B cell (primary cell): Measurements from ENCODE around the gene POMP. TPM values are rescaled to one million over a fixed set of nuclear protein-coding genes. Genes with fewer than 3 reads are reported as not detected.
A peak's percentile ranks its signal among the peaks of the same experiment; 100 is the strongest.

Experiments used
- ATAC-seq: fragments of 200-7000 bp; cut with Tn5 transposase; one replicate; pipeline ENCODE4 v1.10.0; 2021; ENCODE audit warnings: low read depth, mild to moderate bottlenecking, moderate number of reproducible peaks, moderate library complexity
- CTCF ChIA-PET: fragments of 350-600 bp; sonication (Branson Sonifier 250); formaldehyde crosslinking; loops from one replicate; lab custom pipeline; 2021; ENCODE audit warnings: antibody characterized with exemption, inconsistent platforms; lab: Charles Lee
- POLR2A ChIA-PET: fragments of 350-600 bp; sonication (Branson Sonifier 250); formaldehyde crosslinking; loops from one replicate; lab custom pipeline; 2021; ENCODE audit warnings: antibody characterized with exemption; lab: Charles Lee
- DNase-seq: peaks from one replicate; pipeline ENCODE4 v3.0.0; 2013
- H2AFZ ChIP-seq: 2 replicates; pipeline ENCODE4 v1.6.1; 2012; ENCODE audit warnings: mild to moderate bottlenecking, low read depth, low read length; ENCODE audit not compliant: insufficient read depth, poor library complexity, severe bottlenecking
- H3K27ac ChIP-seq, 2 donors: 1 replicate in 1 of 2; 2 replicates in 1 of 2; pipeline ENCODE4 v1.5.1; 2012 to 2013; ENCODE audit warnings: low read length in 2 of 2, mild to moderate bottlenecking in 2 of 2, moderate library complexity in 1 of 2
- H3K27me3 ChIP-seq, 4 experiments: fragments of 200-600 bp in 1 of 4; sonication (generic) in 1 of 4; replicated peaks in 1 of 4; 1 replicate in 2 of 4; 2 replicates in 2 of 4; pipeline versions ENCODE4 v1.6.1 to v1.7.0; 2013 to 2016; ENCODE audit warnings: low read length in 3 of 4, mild to moderate bottlenecking in 2 of 4, mixed read lengths in 1 of 4, moderate library complexity in 1 of 4; ENCODE audit not compliant: insufficient read depth in 4 of 4, control insufficient read depth in 3 of 4; ENCODE audit errors: control extremely low read depth in 1 of 4
- H3K36me3 ChIP-seq, 2 experiments: replicated peaks in 1 of 2; 1 replicate in 1 of 2; 2 replicates in 1 of 2; pipeline versions ENCODE4 v1.6.1 to v1.7.1; 2013; ENCODE audit warnings: low read length in 1 of 2; ENCODE audit not compliant: insufficient read depth in 2 of 2, control insufficient read depth in 1 of 2; ENCODE audit errors: control extremely low read depth in 1 of 2, extremely low read depth in 1 of 2
- H3K4me1 ChIP-seq, 2 donors: fragments of 200-600 bp in 1 of 2; sonication (generic) in 1 of 2; 1 replicate in 1 of 2; 2 replicates in 1 of 2; pipeline versions ENCODE4 v1.5.1 to v1.6.1; 2013 to 2017; ENCODE audit warnings: low read length in 2 of 2; ENCODE audit not compliant: control insufficient read depth in 2 of 2, insufficient read depth in 2 of 2
- H3K4me2 ChIP-seq: replicated peaks from 2 replicates; pipeline ENCODE3; 2012; ENCODE audit warnings: mild to moderate bottlenecking, low read depth, low read length; ENCODE audit not compliant: poor library complexity, severe bottlenecking
- H3K4me3 ChIP-seq, 5 experiments: fragments of 200-600 bp in 1 of 5; sonication (generic) in 1 of 5; 1 replicate in 3 of 5; 2 replicates in 2 of 5; pipeline versions ENCODE4 v1.5.1 to v1.7.0; 2011 to 2016; ENCODE audit warnings: low read length in 4 of 5, mild to moderate bottlenecking in 4 of 5, low read depth in 2 of 5, control low read depth in 1 of 5, moderate library complexity in 1 of 5; ENCODE audit not compliant: insufficient read depth in 1 of 5; ENCODE audit errors: control extremely low read depth in 1 of 5, extremely low read depth in 1 of 5
- H3K79me2 ChIP-seq: fragments of 200-600 bp; sonication (generic); one replicate; pipeline ENCODE4 v1.6.0; 2016; ENCODE audit warnings: low read length; ENCODE audit not compliant: control insufficient read depth, insufficient read depth
- H3K9ac ChIP-seq: fragments of 200-600 bp; sonication (generic); 2 replicates; pipeline ENCODE4 v1.6.1; 2017; ENCODE audit warnings: mild to moderate bottlenecking, low read length, moderate library complexity
- H3K9me3 ChIP-seq, 3 donors: one replicate each; pipeline versions ENCODE4 v1.6.1 to v1.7.1; 2013; ENCODE audit warnings: low read length in 2 of 3; ENCODE audit not compliant: control insufficient read depth in 2 of 3, insufficient read depth in 1 of 3; ENCODE audit errors: control extremely low read depth in 1 of 3
- H4K20me1 ChIP-seq: 2 replicates; pipeline ENCODE4 v1.6.0; 2012; ENCODE audit warnings: mild to moderate bottlenecking, low read length; ENCODE audit not compliant: insufficient read depth, control insufficient read depth, poor library complexity, severe bottlenecking
- H3K27ac Mint-ChIP-seq: one replicate; pipeline ENCODE4 v1.8.0; 2021; ENCODE audit warnings: mixed read lengths
- H3K27me3 Mint-ChIP-seq: one replicate; pipeline ENCODE4 v1.8.0; 2021; ENCODE audit warnings: mixed read lengths
- H3K4me1 Mint-ChIP-seq: one replicate; pipeline ENCODE4 v1.8.0; 2021; ENCODE audit warnings: mixed read lengths
- H3K4me3 Mint-ChIP-seq: one replicate; pipeline ENCODE4 v1.8.0; 2021; ENCODE audit warnings: mixed read lengths
- H3K9me3 Mint-ChIP-seq: one replicate; pipeline ENCODE4 v1.8.0; 2022; ENCODE audit warnings: mixed read lengths; ENCODE audit not compliant: insufficient read depth
- EZH2 ChIP-seq: IDR thresholded peaks from 2 replicates; pipeline ENCODE4 v1.6.1; 2012; ENCODE audit warnings: borderline replicate concordance, low read depth, mild to moderate bottlenecking, moderate library complexity, low read length; ENCODE audit not compliant: insufficient read depth, poor library complexity, severe bottlenecking
- WGBS: methylation state at CpG from one replicate; pipeline ENCODE4 v1.1.5; 2013; ENCODE audit warnings: missing lambda C conversion rate; ENCODE audit not compliant: insufficient coverage; 5-methylcytosine and 5-hydroxymethylcytosine counted together
- intact Hi-C: fragments of 100-400 bp; cut with micrococcal nuclease; formaldehyde crosslinking; loops from one replicate; pipeline ENCODE4 v1.10.0; 2022
- polyA plus RNA-seq: library from polyadenylated mRNA; depleted of rRNA; stranded (reverse); fragments of >200 nt; gene quantifications from 2 replicates; pipeline ENCODE4 v1.2.3, GENCODE V29; 2012
- total RNA-seq, 2 donors: library from RNA; stranded (reverse); fragments of 120-200 nt in 1 of 2; gene quantifications; 1 replicate in 1 of 2; 2 replicates in 1 of 2; pipeline versions ENCODE4 v1.2.3 to v1.2.4, GENCODE V29; 2013 to 2022
- TF ChIP-seq, protein P1 (sequence below): fragments of 200-600 bp; IDR thresholded peaks from one replicate; pipeline ENCODE4 v1.8.0; 2022; ENCODE audit warnings: antibody characterized with exemption, mild to moderate bottlenecking

POMP gene
- total and polyA plus RNA-seq, 2 donors (not counting 1 experiment from before 2014, with no cell fraction given): 14.0 to 28.7 TPM

DNA sequence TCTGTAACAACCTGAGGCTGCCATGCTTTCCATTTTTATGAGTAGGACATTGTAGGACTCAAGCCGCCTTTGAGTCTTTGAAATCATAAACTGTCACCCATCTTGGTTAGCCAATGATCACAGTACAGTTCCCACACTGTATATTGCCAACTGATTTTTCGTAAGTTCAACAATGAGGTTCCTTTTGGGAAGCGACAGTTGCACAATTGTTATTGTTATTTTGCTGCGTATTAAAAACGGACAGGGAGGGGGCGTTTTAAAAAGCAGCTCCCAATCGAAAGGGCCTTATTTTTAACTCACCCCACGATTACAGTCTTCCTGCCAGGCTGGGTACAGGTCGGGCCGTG, 59.2 kb downstream of the POMP start:
- POLR2A ChIA-PET: interaction anchor here (1.0 to 1.1 kb wide), 2 partner anchors 12 to 59 kb away, joined by 3 read pairs; partner anchors contain the start of gene POMP
- Histone ChIP-seq H3K4me3 (peak overlapping the region; percentile 61 to 91 (median 87)), H3K4me2 (peak overlapping the region; percentile 96), H3K9ac (peak overlapping the region; percentile 93), H3K27ac (peak overlapping the region; percentile 84 to 89), H3K9me3 (no peaks in the 10 kb centered on the region), H3K27me3 (no peaks in the 10 kb centered on the region), H4K20me1 (no peaks in the 10 kb centered on the region), H3K79me2 (peaks cover 28% of the 10 kb centered on the region), H3K36me3 (no peaks in the 10 kb centered on the region), H3K4me1 (peaks cover 14 to 18% of the 10 kb centered on the region in 2 donors), H2AFZ (peak overlapping the region; percentile 99)
- Mint-ChIP-seq H3K4me1 (peaks cover 24% of the 10 kb centered on the region), H3K27ac (peak overlapping the region; percentile 98), H3K4me3 (peak overlapping the region; percentile 96), H3K9me3 (no peaks in the 10 kb centered on the region), H3K27me3 (no peaks in the 10 kb centered on the region)
- DNase-seq: no peak
- no peak for ATAC-seq
- CTCF ChIA-PET: interaction anchor here (1.0 kb wide), 1 partner anchor 8 kb away, joined by 3 read pairs; no protein-coding TSS in a partner anchor
- intact Hi-C loops: loop anchor here (2.0 to 5.0 kb wide), 4 partner anchors 296 to 1466 kb away; partner anchors contain the start of genes RASL11A and RPL21
- no peak for TF ChIP-seq EZH2
- TF ChIP-seq, protein P1, sequence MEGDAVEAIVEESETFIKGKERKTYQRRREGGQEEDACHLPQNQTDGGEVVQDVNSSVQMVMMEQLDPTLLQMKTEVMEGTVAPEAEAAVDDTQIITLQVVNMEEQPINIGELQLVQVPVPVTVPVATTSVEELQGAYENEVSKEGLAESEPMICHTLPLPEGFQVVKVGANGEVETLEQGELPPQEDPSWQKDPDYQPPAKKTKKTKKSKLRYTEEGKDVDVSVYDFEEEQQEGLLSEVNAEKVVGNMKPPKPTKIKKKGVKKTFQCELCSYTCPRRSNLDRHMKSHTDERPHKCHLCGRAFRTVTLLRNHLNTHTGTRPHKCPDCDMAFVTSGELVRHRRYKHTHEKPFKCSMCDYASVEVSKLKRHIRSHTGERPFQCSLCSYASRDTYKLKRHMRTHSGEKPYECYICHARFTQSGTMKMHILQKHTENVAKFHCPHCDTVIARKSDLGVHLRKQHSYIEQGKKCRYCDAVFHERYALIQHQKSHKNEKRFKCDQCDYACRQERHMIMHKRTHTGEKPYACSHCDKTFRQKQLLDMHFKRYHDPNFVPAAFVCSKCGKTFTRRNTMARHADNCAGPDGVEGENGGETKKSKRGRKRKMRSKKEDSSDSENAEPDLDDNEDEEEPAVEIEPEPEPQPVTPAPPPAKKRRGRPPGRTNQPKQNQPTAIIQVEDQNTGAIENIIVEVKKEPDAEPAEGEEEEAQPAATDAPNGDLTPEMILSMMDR: no peak
- WGBS: 0% methylated on average over 4 of the region's 10 CpGs

DNA sequence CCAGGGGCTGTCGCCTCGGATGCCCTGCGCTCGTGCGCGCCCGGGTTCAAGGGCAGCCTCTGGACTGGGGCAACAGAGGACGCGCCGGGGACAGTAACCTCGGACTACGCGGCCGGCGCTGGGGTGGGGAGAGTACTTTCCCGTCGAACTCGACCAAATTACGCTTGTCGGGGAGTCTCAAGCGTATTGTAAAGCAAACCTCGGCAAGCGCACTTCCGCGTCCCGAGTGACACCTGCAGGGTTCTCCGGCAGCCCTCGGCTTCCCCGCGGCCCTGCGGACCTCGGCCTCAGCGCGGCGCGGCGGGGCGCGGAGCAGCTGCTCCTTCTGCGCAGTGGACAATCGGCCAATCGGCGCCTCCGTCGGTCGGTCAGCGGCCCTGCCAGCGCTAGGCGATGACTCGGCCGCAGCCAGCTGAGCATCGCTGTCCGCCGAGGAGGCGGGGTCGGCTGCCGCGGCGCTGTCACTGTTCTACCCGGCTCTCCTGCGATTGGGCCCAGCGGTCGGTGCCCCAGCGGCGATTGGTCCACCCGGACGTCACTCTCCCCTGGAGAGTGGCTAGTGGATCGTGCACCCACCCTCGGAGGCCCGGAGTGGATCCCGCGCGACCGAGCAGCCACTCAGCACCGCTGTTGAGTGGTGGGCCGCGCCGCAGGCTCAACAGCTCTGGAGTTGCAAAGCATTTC, 59.8 kb downstream of the POMP start, which contains the start of gene SLC46A3:
SLC46A3 (minus strand) TSS at position 428 of the 684 bp plus-strand sequence. CDS start 972 bp downstream, outside the sequence.
- H3K79me2 ChIP-seq: peaks cover 28% of the 10 kb centered on the region
- no peaks in the 10 kb centered on the region for H3K9me3 ChIP-seq
- H4K20me1 ChIP-seq: no peaks in the 10 kb centered on the region
- TF ChIP-seq, protein P1: peak; percentile 24
- TF ChIP-seq EZH2: no peak
- H3K4me1 Mint-ChIP-seq: peaks cover 24% of the 10 kb centered on the region
- peak within 1 kb of the TSS; percentile 96 for H3K4me3 Mint-ChIP-seq
- intact Hi-C loops: loop anchor here (1.0 to 5.0 kb wide), 5 partner anchors 59 to 1466 kb away; partner anchors contain the start of genes POMP, RASL11A and RPL21
- H3K36me3 ChIP-seq: no peaks in the 10 kb centered on the region
- DNase-seq: peak; percentile 97
- ChIA-PET POLR2A (interaction anchor here (1.0 to 1.1 kb wide), 2 partner anchors 11 to 60 kb away, joined by 3 read pairs; partner anchors contain the start of gene POMP), CTCF (interaction anchor here (1.0 kb wide), 1 partner anchor 9 kb away, joined by 3 read pairs; no protein-coding TSS in a partner anchor)
- peak within 1 kb of the TSS; percentile 98 for H3K27ac Mint-ChIP-seq
- H3K9ac ChIP-seq: peak within 1 kb of the TSS; percentile 93
- H3K4me3 ChIP-seq: peak within 1 kb of the TSS; percentile 61 to 91 (median 87)
- peak; percentile 98 for ATAC-seq
- no peaks in the 10 kb centered on the region for H3K27me3 Mint-ChIP-seq
- no peaks in the 10 kb centered on the region for H3K9me3 Mint-ChIP-seq
- H3K4me2 ChIP-seq: peak within 1 kb of the TSS; percentile 96
- WGBS: under 1% methylated on average over 70 of the region's 78 CpGs
- no peaks in the 10 kb centered on the region for H3K27me3 ChIP-seq
- H3K27ac ChIP-seq: peak within 1 kb of the TSS; percentile 84 to 89
- H3K4me1 ChIP-seq: peaks cover 14 to 18% of the 10 kb centered on the region in 2 donors
- peak within 1 kb of the TSS; percentile 99 for H2AFZ ChIP-seq
